NT2/D1 (cell line): ENCODE measurements around the gene HSD17B12.

Source experiments
- DNase-seq: peaks from one replicate; pipeline ENCODE4 v3.0.0-alpha.2; 2011; ENCODE audit warnings: low read depth, low spot score
- H3K27me3 ChIP-seq: 2 replicates; pipeline ENCODE4 v1.6.0; 2011; ENCODE audit warnings: mild to moderate bottlenecking; ENCODE audit not compliant: insufficient read length, insufficient read depth
- H3K36me3 ChIP-seq: 2 replicates; pipeline ENCODE4 v1.6.1; 2011; ENCODE audit warnings: mild to moderate bottlenecking, low read length, mixed read lengths; ENCODE audit not compliant: insufficient read depth, insufficient read length
- H3K4me1 ChIP-seq: 2 replicates; pipeline ENCODE4 v1.5.1; 2011; ENCODE audit not compliant: insufficient read depth, insufficient read length
- H3K4me3 ChIP-seq: 2 replicates; pipeline ENCODE4 v1.5.1; 2011; ENCODE audit warnings: low read depth; ENCODE audit not compliant: insufficient read length
- H3K9ac ChIP-seq: 2 replicates; pipeline ENCODE4 v1.6.0; 2011; ENCODE audit warnings: low read depth; ENCODE audit not compliant: insufficient read length
- H3K9me3 ChIP-seq: 2 replicates; pipeline ENCODE4 v1.5.1; 2011; ENCODE audit warnings: mild to moderate bottlenecking, low read length; ENCODE audit not compliant: insufficient read depth
- SUZ12 ChIP-seq: IDR thresholded peaks from 2 replicates; pipeline ENCODE4 v1.6.1; 2011; ENCODE audit not compliant: insufficient read length, insufficient read depth; ENCODE audit errors: extremely low read depth
- YY1 ChIP-seq: IDR thresholded peaks from 2 replicates; pipeline ENCODE4 v1.6.1; 2011; ENCODE audit not compliant: insufficient read length, insufficient read depth
- ZNF274 ChIP-seq: IDR thresholded peaks from 2 replicates; pipeline ENCODE4 v1.6.1; 2011; ENCODE audit warnings: mild to moderate bottlenecking, low read depth, low read length

Gene HSD17B12

GRCh38 chr11:43787824-43788223 lies 107.3 kb downstream of the HSD17B12 start:
- H3K4me3 ChIP-seq, result no peak overlapping the region
- H3K9me3 ChIP-seq, result peaks cover 23% of the 10 kb centered on the region
- peaks cover 14% of the 10 kb centered on the region for H3K36me3 ChIP-seq
- no peak for DNase-seq
- TF ChIP-seq ZNF274 (no peak), SUZ12 (no peak), YY1 (no peak)
- no peaks in the 10 kb centered on the region for H3K4me1 ChIP-seq
- no peaks in the 10 kb centered on the region for H3K27me3 ChIP-seq
- no peak overlapping the region for H3K9ac ChIP-seq

- no peak overlapping the region for H3K4me3 ChIP-seq
- peaks cover 13% of the 10 kb centered on the region for H3K36me3 ChIP-seq
- H3K9me3 ChIP-seq, result peaks cover 17% of the 10 kb centered on the region
- TF ChIP-seq ZNF274 (no peak), YY1 (no peak), SUZ12 (no peak)
- no peak for DNase-seq
- no peaks in the 10 kb centered on the region for H3K4me1 ChIP-seq
- H3K9ac ChIP-seq, result no peak overlapping the region
- H3K27me3 ChIP-seq, result no peaks in the 10 kb centered on the region
Measured at GRCh38 chr11:43788421-43788820, 107.9 kb downstream of the HSD17B12 start.

- Histone ChIP-seq H3K36me3 (peaks cover 11% of the 10 kb centered on the region), H3K9ac (no peak overlapping the region), H3K4me3 (no peak overlapping the region), H3K4me1 (no peaks in the 10 kb centered on the region), H3K9me3 (peaks cover 2% of the 10 kb centered on the region; the same call in 1 of the 2 replicates), H3K27me3 (no peaks in the 10 kb centered on the region)
- DNase-seq, result no peak
- TF ChIP-seq SUZ12 (no peak), YY1 (no peak), ZNF274 (no peak)
Measured at GRCh38 chr11:43789700-43790443, 109.3 kb downstream of the HSD17B12 start.

- no peak overlapping the region for H3K9ac ChIP-seq
- no peaks in the 10 kb centered on the region for H3K9me3 ChIP-seq
- no peak overlapping the region for H3K4me3 ChIP-seq
- no peaks in the 10 kb centered on the region for H3K27me3 ChIP-seq
- no peak for DNase-seq
- H3K4me1 ChIP-seq, result no peaks in the 10 kb centered on the region
- H3K36me3 ChIP-seq, result peaks cover 15% of the 10 kb centered on the region
- TF ChIP-seq YY1 (no peak), SUZ12 (no peak), ZNF274 (no peak)
Measured at GRCh38 chr11:43790444-43790794, 109.9 kb downstream of the HSD17B12 start.

- Histone ChIP-seq H3K27me3 (no peaks in the 10 kb centered on the region), H3K9me3 (no peaks in the 10 kb centered on the region), H3K36me3 (peaks cover 34% of the 10 kb centered on the region), H3K9ac (no peak overlapping the region), H3K4me3 (no peak overlapping the region), H3K4me1 (no peaks in the 10 kb centered on the region)
- DNase-seq, result no peak
- TF ChIP-seq YY1 (no peak), ZNF274 (no peak), SUZ12 (no peak)
Measured at GRCh38 chr11:43797337-43797736, 116.8 kb downstream of the HSD17B12 start.

- no peaks in the 10 kb centered on the region for H3K4me1 ChIP-seq
- no peak overlapping the region for H3K4me3 ChIP-seq
- no peak overlapping the region for H3K9ac ChIP-seq
- TF ChIP-seq ZNF274 (no peak), SUZ12 (no peak), YY1 (no peak)
- H3K36me3 ChIP-seq, result peaks cover 34% of the 10 kb centered on the region
- no peaks in the 10 kb centered on the region for H3K9me3 ChIP-seq
- DNase-seq, result no peak
- H3K27me3 ChIP-seq, result no peaks in the 10 kb centered on the region
Measured at GRCh38 chr11:43797866-43798265, 117.3 kb downstream of the HSD17B12 start.

GRCh38 chr11:43802509-43802908 lies 122.0 kb downstream of the HSD17B12 start:
- Histone ChIP-seq H3K9ac (no peak overlapping the region), H3K4me1 (no peaks in the 10 kb centered on the region), H3K27me3 (no peaks in the 10 kb centered on the region), H3K36me3 (peaks cover 45% of the 10 kb centered on the region), H3K4me3 (no peak overlapping the region), H3K9me3 (peaks cover 34% of the 10 kb centered on the region)
- DNase-seq, result no peak
- no peak for TF ChIP-seq ZNF274
- TF ChIP-seq YY1, result no peak
- TF ChIP-seq SUZ12, result no peak
